PC-9 (cell line): ENCODE data around the gene ZDHHC11.

Experiments
- EZH2 ChIP-seq: fragments of 200-600 bp; sonication (generic); IDR thresholded peaks from 2 replicates; pipeline ENCODE4 v1.8.0; 2017; ENCODE audit warnings: antibody characterized with exemption, low read depth
- TF ChIP-seq, protein P1 (sequence below): fragments of 200-600 bp; sonication (generic); conservative IDR thresholded peaks from 2 replicates; pipeline ENCODE4 v1.6.1; 2017; ENCODE audit warnings: mixed run types, antibody characterized with exemption, mild to moderate bottlenecking, moderate library complexity

DNA sequence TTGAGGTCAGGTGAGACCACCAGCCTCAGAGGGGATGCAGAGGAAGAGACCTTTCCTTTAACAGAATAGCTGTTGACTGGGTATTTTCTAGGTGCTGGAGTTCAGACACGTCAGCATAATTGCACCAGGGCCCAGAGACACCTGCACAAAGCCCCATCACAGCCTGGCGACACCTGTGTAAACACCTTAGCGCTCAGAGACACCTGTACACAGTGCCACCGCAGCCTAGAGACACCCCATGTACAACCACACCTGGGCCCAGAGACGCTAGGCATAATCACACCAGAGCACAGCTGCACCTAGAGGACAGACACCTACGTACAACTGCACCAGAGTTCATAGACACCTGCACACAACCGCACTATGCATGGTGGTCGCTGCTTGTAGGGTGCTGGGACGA is 42.9 kb upstream of the ZDHHC11 start:
- TF ChIP-seq, protein P1, sequence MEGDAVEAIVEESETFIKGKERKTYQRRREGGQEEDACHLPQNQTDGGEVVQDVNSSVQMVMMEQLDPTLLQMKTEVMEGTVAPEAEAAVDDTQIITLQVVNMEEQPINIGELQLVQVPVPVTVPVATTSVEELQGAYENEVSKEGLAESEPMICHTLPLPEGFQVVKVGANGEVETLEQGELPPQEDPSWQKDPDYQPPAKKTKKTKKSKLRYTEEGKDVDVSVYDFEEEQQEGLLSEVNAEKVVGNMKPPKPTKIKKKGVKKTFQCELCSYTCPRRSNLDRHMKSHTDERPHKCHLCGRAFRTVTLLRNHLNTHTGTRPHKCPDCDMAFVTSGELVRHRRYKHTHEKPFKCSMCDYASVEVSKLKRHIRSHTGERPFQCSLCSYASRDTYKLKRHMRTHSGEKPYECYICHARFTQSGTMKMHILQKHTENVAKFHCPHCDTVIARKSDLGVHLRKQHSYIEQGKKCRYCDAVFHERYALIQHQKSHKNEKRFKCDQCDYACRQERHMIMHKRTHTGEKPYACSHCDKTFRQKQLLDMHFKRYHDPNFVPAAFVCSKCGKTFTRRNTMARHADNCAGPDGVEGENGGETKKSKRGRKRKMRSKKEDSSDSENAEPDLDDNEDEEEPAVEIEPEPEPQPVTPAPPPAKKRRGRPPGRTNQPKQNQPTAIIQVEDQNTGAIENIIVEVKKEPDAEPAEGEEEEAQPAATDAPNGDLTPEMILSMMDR, result no peak
- TF ChIP-seq EZH2, result no peak
